WI38 (cell line): ENCODE results near the gene DUSP10.

Experiments
- H3K4me3 ChIP-seq: 2 replicates; pipeline ENCODE4 v1.5.1; 2011; ENCODE audit warnings: low read depth, mild to moderate bottlenecking, control low read depth, low read length
- CTCF ChIP-seq: IDR thresholded peaks from 2 replicates; pipeline ENCODE4 v1.5.1; 2012; ENCODE audit warnings: low read depth, mild to moderate bottlenecking, control low read depth, low read length

Gene DUSP10

GRCh38 chr1:221723848-221724236 is 18.0 kb downstream of the DUSP10 start:
- no peak for TF ChIP-seq CTCF
- H3K4me3 ChIP-seq, result no peak overlapping the region

DNA sequence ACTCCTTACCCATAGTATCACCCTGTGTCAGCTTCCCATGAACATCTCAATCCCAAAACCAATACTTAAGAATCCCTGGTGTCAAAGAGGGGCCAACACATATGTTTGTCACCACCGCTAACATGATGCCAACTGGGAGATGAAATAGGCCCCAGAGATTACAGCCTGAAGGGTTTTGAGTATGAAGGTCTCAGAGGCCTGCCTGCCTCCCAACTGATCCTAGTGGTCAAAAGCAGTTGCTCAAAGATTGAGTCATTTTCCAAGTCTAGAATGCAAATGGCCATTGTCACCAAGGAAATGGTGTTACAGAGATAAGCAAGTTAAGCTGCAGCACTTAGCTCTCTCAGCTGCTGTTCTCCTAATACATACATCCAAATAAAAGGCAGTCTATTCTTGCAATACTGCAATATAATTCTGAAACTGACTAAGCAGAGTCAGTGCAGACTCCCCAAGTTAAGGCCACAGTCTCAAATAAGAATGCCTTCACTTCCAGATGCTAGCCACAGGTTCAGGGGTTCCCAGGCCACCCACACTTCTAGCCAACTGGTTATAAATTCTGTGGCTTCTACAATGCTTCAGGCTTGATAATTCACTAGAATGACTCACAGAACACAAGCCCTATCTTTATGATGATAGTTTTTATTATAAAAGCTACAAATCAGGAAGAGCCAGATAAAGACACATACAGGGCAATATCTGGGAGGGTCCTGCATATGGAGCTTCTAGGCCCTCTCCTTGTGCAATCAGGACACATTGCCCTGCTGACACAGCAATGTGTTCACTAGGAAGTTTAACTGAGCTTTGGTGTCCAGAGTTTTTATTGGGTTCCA is 18.7 kb downstream of the DUSP10 start:
- H3K4me3 ChIP-seq, result no peak overlapping the region
- TF ChIP-seq CTCF, result no peak

DNA sequence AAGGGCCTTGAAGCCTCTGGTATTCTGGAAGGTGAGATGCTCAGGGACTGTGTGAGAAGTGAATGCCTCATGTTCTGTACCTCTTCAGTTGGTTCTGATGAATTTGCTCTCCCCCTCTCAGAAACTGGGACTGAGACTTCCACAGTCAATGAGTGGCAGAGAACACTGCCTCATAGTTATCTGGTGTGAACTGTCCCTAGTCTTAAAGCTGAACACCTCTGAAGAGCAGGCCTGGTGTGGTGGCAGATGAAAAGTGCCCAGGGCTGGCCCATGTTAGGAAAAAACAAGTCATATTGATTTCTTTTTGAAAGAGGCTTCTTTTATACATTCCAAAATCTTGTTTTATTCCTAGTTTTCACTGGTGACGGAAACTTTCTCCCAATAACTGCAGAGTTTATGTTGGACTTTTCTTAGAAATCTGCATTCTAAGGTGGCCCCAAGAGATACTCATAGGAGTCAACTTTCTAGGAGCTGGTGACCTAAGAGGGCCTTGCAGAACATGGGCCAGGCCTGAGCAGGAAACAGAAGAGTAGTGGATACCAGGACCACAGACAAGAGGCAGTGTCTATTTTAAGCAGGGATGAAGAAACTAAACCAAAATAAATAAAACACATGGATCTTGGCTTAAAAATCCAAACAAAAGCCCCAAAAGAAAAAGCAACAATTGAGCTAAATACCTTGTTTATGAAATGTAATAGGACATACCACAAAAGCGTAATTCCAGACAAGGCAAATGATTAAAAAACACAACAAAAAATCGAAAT is 19.5 kb downstream of the DUSP10 start:
- H3K4me3 ChIP-seq, result no peak overlapping the region
- TF ChIP-seq CTCF, result no peak

GRCh38 chr1:221720545-221720944 is 21.3 kb downstream of the DUSP10 start:
- H3K4me3 ChIP-seq, result no peak overlapping the region
- no peak for TF ChIP-seq CTCF

DNA sequence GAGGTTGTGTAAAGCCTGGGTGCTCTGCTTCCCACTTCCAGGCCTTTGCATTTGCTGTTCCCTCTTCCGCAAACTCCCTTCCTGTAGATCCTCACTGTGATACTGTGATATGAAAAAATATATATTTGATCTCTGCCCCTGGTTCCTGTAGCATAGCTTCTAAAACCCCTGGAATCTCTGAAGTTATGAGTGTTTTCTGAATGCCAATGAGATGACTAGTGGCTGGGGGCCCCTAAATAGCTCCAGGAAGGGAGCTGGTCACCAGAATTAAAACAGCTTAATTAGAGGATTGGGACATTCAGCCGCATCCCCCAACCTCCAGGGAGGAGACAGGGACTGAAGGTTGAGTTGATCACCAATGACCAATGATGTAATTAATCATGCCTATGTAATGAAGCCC is 21.9 kb downstream of the DUSP10 start:
- H3K4me3 ChIP-seq, result no peak overlapping the region
- TF ChIP-seq CTCF, result no peak

DNA sequence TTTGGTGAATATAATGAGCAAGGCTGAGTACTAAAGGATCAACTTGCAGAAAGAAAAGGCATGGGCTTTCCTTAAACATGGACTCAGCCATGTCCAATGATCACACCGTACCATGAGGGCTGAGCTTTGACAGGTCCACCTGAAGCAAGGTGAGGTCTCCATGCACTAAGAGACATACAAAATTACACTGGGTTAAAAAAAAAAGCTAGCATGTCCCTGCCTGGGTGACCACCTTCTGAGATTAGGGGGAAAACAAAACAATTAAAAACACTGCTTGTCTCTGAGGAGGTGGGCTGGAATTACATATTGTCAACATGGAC is 22.7 kb downstream of the DUSP10 start:
- TF ChIP-seq CTCF, result no peak
- H3K4me3 ChIP-seq, result no peak overlapping the region
